Epidermal melanocyte (primary cell): ENCODE results near the gene CREBRF.
"Not testable (repeated sequence)": the region's sequence is repeated elsewhere in the genome, so short reads cannot be mapped to it uniquely, and the experiment has no call there.

Source experiments
- DNase-seq: peaks from one replicate; pipeline ENCODE4 v3.0.0; 2011; ENCODE audit warnings: low spot score; ENCODE audit not compliant: insufficient read length

CREBRF gene

DNA sequence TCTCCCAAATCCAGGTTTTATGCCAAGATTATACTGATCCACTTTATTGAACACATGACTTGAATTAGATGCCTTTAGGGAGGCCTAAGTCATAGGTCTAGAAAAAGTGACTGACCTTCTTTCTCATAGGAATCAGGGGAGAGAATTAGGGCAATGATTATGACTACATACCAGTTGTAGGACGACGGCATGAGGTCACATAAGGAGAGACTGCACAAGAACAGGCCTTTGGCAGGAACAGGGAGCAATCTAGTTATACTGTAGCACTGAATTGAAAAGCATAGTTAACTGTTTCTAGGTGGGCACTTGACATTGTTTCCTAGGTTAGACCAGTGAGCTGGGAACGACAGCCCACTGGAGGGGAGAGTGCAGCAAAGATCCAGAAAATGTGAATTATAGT lies 22.7 kb downstream of the CREBRF start:
- DNase-seq = no peak

DNA sequence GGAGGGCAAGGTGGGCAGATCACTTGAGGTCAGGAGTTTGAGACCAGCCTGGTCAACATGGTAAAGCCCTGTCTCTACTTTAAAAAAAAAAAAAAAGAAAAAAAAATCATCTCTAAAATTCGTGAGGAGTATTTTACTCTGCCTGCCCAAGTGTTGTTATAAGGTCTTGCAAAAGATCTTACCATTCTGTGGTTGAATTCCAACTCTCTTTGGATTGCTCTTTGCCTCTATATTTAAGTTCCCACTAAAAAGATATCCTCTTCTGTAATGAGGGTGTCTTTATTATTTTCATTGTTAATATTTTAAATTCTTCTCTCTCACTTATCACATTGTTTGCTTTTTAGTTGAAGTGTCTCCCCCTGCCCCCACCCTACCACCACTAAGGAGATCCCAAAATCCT lies 33.4 kb downstream of the CREBRF start:
- no peak for DNase-seq

DNA sequence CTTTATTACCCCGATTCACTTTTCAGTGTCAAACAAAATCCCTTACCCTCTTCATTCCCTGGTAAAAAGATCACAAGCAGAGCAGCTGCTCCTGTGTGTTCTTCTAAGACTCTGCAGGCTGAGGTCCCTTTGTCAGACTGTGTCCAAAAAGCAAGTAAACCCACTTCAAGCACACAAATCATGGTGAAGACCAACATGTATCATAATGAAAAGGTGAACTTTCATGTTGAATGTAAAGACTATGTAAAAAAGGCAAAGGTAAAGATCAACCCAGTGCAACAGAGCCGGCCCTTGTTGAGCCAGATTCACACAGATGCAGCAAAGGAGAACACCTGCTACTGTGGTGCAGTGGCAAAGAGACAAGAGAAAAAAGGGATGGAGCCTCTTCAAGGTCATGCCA lies 34.5 kb downstream of the CREBRF start:
- no peak for DNase-seq

DNA sequence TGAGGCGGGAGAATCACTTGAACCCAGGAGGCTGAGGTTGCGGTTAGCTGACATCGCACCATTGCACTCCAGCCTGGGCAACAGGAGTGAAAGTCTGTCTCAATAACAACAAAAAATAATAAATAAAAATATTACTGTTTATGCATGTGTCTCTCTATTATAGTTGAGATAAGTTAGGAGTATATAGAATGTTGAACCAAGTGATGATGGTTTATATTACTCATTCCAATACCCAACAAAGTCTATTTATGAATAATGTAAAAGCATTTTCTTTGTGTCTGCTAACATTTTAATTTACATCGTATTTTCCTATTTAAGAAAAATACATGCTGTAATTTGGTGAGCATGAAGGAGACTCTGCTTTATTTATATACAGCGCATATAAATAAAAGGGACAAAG lies 35.8 kb downstream of the CREBRF start:
- no peak for DNase-seq

DNA sequence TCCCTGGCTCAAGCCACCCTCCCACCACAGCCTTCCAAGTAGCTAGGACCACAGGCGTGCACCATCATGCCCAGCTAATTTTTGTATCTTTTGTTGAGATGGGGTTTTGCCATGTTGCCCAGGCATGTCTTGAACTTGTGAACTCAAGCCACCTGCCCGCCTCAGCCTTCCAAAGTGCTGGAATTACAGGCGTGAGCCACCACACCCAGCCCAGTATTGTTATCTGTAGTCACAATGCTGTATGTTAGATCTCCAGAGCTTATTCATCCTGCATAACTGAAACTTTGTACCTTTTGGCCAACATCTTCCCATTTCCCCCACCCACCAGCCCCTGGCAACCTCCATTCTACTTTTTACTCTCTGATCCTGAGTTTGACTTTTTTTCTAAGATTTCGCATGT lies 37.5 kb downstream of the CREBRF start:
- no peak for DNase-seq

DNA sequence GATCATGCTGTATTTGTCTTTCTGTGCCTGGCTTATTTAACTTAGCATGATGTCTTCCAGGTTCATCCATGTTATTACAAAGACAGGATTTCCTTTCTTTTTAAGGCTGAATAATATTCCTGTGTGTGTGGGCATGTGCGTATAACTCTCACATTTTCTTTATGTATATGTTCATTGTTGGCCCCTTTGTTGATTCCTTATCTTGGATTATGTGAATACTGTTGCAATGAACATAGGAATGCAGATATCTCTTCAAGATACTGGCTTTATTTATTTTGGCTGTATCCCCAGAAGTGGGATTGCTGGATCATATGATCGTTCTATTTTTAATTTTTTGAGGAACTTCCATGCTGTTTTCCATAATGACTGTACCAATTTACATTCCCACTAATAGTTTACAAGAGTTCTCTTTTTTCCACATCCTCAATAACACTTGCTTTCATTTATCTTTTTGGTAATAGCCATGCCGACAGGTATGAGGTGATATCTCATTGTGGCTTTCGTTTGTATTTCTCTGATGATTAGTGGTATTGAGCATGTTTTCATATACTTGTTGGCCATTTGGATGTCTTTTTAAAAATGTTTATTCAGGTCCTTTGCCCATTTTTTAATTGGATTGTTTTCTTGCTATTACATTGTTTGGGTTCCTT lies 38.0 kb downstream of the CREBRF start:
- DNase-seq = no peak

DNA sequence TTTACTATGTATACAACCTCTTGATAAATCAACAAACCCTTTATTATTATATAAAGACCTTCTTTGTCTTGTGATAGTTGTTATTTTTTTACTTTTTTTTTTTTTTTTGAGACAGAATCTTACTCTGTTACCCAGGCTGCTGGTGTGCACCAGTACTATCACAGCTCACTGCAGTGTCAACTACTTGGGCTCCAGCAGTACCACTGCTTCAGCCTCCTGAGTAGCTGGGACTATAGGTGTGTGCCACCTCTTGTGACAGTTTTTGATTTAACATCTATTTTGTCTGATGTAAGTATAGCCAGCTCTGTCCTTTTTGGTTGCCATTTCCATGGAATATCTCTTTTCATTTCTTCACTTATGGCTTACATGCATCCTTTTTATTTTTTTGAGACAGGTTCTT lies 42.6 kb downstream of the CREBRF start:
- no peak for DNase-seq

DNA sequence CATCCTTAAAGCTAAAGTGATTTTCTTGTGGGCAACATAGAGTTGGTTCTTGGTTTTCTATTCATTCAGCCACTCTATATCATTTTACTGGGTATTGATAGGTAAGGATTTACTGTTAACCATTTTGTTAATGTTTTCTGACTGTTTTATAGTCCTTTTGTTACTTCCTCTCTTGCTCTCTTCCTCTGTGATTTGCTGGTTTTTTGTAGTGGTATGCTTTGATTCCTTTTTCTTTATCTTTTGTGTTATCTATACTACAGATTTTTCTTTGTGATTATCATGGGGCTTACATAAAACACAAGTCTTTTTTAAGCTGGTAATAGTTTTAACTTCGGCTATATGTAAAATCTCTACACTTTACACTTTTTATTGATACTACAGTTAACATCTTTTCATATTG lies 43.3 kb downstream of the CREBRF start:
- DNase-seq = no peak

DNA sequence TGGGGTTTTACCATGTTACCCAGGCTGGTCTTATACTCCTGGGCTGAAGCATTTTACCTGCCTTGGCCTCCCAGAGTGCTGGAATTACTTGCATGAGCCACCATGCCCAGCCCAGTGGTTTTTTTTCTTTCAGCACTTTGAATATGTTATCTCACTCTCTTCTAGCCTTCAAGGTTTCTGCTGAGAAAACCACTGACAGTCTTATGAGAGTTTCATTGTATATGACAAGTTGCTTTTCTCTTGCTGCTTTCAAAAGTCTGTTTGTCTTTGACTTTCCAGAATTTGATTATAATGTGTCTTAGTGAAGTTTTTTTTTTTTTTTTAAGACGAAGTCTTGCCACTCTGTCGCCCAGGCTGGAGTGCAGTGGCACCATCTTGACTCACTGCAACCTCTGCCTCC lies 45.1 kb downstream of the CREBRF start:
- no peak for DNase-seq

DNA sequence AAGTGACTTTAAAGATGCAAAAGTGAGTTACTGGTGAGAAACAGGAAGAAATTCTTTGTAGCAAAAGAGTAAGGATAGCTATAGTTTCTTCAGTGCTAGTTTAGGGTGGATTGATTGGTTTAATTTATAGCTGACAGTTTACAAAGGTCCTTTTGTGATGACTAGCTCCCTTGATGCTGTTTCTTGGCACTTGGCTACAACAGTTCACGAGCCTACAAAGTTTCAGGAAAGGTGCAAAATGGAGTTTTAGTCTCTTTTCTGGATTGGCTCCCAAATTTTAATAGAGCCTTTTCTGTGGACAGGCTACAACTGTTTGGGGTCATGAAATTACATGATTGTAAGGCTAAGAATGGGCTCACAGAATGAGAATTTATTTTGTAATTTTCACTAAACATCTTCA lies 47.3 kb downstream of the CREBRF start:
- no peak for DNase-seq

DNA sequence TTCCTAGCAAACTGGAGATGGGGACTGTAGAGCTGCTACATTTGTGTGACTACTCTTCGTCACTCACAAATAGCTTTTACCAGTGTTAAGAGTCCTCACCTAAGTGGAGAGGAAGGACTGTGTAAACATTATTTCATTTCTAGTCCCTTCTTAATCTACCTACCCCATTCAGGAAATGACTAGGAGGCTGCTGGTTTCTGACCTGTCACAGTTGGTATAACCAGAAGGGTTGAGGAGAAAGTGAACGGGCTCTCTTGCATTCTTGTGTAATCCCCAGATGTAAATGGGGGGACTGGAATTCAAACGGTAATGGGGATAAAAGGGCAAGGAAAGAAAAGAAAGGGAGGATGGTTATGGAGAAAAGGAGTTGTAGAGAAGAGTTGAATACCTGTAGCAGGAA lies 52.8 kb downstream of the CREBRF start:
- no peak for DNase-seq

DNA sequence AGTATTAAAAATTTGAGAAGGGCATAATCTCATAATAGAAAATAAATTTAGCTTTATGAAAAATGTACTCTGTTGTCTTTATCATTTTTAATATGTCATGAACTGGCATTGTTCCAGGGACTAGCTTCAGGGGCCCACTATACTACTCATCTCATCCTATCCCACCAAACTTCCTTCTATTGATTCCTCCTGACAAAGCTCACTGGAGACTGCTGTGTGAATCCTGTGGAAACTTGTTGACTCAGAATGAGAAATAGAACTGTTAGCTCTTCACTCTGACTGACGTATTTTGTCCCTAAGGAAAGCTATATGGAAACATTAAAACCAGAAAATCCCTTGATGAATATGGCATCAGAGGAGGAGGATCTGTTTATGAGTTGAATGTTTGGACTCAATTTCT lies 58.4 kb downstream of the CREBRF start:
- no peak for DNase-seq

DNA sequence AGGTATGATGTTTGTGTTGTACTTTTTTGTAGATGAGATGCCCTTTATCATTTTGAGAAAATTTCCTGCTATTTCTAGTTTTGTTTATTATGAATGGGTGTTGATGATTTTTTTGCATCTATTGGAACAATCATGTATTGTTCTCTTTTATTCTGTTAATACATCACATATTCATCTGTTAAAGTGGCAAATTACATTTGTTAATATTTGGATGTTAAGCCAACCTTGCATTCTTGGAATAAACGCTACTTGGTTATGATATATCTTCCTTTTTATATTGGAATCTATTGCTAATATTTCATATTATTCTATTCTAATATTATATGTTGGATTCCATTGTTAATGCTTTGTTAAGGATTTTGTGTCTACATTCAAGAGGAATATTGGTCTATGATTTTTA lies 63.6 kb downstream of the CREBRF start:
- no peak for DNase-seq

DNA sequence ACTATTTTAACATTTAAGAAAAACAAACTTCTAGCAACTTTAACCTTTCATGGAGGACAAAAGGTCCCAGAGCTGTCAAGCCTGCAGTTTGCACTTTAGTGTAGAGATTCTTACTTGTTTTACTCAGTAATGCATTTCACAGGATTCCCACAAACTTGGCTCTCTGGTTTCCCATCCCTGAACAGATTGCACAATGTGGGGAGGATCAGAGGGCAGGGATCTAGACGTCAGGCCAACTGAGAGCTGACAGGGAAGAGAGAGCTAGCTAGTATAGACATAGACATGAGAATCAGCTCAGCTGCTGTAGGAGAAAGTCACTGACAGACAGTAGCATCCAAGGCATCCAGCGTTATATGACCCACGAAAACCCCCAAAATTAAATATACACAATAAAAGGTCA lies 67.3 kb downstream of the CREBRF start:
- DNase-seq = no peak

DNA sequence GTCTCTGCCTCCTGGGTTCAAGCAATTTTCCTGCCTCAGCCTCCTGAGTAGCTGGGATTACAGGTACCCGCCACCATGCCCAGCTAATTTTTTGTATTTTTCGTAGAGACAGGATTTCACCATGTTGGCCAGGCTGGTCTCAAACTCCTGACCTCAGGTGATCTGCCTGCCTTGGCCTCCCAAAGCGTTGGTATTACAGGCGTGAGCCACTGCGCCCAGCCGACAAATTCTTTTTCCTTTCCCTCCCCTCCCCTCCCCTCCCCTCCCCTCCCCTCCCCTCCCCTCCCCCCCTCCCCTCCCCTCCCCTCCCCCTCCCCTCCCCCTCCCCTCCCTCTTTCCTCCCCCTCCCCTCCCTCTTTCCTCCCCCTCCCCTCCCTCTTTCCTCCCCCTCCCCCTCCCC lies 76.0 kb downstream of the CREBRF start:
- not testable (repeated sequence) for DNase-seq

DNA sequence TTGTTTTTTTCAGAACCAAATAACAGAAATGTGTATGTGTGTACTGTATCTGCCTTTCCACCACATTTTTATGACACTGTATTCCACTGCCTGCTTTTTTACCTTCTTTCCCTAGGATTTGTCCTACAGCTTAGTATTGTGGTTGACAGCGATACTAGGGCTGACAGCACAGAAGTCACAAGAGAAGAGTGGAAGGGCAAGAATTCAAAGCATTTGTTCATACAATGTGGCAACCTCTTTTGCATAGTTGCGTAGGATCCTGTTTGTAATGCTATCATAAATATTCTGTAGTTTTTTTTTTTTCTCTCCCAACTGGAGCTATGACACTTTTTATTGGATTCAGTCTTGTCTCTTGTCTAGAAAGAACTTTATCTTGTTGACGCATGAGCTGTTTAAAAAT lies 82.6 kb downstream of the CREBRF start:
- no peak for DNase-seq

DNA sequence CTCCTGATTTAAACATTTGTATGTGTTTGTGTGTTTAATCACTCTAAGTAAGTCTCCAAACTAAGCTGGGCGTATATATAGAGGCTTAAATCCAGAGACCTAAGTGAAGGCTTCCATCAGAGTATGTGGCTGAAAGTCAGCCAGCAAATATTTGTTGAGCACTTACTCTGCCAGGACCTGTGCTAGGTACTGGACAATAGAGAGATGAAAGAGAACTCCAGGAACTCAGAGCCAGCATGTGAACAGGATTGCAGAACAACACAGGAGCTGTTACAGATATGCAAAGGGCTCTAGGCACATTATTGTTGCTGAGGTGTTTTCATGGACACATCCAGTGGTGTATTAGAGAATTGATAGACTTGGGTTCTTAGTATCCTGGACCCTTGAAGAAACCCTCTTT lies 83.5 kb downstream of the CREBRF start:
- DNase-seq = no peak

DNA sequence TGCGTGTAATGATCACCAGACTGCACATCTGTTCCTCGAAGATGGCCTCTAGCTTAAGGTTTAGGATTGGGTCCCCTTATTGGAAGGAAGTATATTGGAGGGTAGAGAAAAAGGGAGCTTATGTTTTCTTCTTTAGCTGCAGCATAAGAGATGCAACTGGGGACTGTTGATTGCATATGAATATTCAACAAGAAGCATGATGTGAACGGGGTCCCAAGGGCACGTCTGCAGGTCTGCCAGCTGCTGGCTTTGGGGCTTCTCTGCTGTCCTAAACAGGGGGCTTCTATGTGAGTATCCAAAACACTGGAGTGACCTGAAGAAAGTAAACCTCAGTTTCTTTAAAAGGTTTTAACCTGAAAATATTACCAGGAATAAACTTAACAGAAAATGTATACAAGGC lies 84.6 kb downstream of the CREBRF start:
- DNase-seq = no peak

DNA sequence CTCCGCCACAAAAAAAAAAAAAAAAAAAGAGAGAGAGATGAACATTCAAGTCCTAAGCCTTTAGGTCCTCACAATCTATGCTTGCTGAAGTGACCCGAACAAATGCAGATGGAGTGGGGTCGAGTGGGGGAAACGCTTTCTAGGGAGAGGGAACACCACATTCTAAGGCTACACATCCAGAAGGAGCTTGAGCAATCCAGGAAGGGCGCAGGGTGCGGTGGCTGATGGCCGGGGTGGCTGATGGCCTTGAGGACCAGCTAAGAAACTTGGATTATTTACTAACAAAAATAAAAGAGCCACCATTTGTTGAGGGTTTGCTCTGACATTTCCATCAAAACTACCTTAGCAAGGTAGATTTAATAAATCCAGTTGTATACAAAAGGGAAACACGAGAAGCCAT lies 87.4 kb downstream of the CREBRF start:
- no peak for DNase-seq

DNA sequence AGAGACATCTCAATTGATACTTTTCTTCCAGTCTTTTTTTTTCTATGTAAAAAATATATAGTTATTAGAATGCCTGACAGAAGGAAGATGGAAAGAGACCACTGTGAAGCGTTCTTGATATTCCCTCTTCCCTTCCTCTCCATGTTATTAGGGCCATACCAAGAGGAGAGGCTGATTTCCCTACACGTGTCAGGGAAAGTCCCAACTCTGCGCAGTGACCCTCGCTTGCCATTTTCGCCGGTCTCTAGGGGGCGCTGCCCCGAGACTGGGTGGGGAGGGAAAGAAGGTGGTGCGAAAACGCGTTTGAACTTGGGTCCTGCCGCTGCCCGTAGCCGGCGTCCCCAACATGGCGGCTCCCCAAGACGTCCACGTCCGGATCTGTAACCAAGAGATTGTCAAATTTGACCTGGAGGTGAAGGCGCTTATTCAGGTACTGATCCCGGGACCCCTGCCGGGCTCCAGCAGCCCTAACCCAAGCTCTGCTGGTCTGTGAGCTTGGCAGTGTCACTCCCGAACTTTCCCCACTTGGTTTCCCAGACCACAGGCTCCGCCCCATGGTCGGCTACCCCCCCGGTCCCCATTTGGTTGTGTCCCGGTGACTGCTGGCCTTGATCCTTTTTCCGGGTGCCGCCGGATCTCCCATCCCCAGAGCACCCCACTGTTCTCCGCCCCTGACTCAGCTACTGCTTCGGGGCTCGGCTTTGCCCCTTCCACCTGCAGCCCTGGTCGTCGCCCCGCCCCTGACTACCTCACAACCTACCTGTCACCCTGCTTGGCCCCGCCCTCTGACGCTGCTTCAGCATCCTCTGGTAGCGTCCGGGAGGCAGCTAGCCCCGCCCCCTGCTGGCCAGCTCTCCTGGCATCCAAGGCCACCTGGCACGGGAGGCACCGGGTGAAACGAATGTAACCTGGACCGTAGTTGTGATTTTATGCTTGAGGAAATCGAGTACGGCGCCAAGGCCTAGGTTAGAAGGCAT lies 88.3 kb downstream of the CREBRF start, which contains the start of gene BNIP1:
Gene BNIP1, plus strand, starts transcription at position 332 of the 977 bp plus-strand sequence. Its CDS starts 15 bp downstream, at position 347.
- DNase-seq = peak; percentile 87

DNA sequence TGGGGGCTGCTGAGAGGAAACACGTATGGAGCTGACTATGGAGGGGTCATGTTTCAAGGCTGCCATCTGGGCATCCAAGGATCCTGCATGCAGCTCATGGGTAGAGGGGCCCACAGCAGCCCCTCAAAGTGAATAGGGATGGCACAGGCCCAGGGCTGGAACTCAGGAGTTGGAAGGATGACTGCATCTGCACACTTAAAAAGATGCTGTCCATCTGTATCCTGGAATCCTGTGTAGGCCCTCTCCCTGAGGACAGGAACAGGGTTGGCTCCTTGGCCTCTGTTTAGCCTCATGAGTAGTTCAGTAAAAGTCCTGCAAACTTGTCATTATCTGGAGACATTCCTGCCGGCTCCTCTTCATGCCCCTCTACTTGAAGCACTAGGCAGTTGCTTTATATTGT lies 92.2 kb downstream of the CREBRF start:
- DNase-seq = no peak

DNA sequence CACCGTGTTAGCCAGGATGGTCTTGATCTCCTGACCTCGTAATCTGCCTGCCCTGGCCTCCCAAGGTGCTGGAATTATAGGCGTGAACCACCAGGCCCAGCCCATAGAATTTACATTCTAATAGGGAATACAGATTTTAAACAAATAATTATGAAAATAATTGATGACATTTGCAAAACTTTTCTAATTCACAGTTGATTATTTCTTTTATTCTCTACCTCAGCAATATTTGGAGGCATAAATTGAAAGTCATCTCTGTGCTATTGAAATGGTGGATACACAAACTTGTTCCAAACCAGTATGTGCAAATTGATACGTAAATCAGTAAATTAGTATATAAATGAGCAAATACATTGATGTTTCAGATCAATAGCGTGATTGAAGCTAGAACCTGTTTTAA lies 96.4 kb downstream of the CREBRF start:
- DNase-seq = no peak

DNA sequence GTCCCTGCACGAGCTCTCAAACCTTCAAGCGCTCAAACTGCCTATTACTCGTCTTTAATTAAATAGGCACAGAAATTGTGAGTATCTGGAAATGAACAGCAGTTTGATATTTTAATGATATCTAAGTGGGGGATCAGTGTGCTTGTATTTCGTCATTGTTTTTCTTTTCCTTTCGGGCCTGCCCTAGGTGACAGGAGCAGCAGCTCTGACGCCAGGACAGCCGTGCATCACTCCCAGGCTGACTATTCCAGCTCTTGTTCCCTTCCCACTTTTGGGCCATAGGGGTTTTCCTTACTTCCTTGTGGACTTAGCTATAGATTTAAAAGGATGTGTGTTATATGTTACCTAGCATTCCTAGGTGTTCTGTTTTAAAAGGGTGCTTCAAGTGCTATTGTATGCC lies 97.7 kb downstream of the CREBRF start:
- DNase-seq = no peak
